Activated CD4-positive, alpha-beta T cell treated with anti-CD3 and anti-CD28 coated beads, Interleukin-2, amount 50 U/mL, for 24 hours (primary cell): ENCODE results near the gene KLF4.
A peak's percentile ranks its signal among the peaks of the same experiment; 100 is the strongest.
"Not testable (repeated sequence)": the region's sequence is repeated elsewhere in the genome, so short reads cannot be mapped to it uniquely, and the experiment has no call there.

Experiments used
- DNase-seq, 2 donors: peaks; one replicate each; pipeline ENCODE4 v3.0.0-alpha.2; 2020; ENCODE audit warnings: low read depth in 1 of 2, low spot score in 1 of 2

KLF4 gene

DNA sequence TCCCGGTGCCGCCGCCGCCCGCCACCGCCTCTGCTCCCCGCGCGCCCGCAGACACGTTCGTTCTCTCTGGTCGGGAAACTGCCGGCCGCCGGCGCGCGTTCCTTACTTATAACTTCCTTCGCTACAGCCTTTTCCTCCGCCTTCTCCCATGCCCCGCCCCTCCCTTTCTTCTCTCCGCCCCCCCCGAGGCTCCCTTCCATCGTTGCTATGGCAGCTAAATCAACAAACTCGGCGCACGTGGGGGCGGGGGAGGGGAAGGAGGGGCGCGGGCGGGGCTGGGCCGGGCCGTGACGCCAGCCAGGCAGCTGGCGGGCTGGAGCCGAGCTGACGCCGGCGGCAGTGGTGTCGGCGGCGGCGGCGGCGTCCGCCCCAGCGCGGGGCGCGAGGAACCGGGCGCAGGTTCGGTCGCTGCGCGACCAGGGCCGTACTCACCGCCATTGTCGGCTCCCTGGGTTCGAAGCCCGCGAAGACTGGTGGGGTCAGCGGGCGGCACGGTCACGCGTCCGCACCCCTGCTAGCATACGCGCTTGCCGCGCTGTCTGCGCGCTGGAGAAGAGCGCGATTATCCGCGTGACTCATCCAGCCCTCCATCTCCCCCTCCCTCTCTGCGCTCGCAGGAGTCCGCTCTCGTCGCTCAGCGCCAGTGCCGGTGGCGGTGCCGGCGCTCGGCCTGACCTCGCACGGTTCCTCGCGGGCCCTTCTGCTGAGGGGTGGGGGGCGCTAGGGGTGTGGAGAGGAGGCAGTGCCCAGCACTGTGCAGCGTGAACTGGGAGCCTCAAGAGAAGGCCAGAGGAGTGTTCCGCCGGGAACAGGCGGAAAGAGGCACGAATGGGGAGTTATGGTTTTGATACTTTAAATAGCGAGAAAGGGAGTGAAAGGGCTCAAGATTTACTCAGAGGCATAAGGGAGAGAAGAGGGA lies at the start of gene KLF4:
Gene KLF4 (minus strand): TSS at position 83 of the 919 bp plus-strand sequence. CDS start 597 bp downstream, outside the sequence.
- peak; percentile 12 to 50 for DNase-seq

DNA sequence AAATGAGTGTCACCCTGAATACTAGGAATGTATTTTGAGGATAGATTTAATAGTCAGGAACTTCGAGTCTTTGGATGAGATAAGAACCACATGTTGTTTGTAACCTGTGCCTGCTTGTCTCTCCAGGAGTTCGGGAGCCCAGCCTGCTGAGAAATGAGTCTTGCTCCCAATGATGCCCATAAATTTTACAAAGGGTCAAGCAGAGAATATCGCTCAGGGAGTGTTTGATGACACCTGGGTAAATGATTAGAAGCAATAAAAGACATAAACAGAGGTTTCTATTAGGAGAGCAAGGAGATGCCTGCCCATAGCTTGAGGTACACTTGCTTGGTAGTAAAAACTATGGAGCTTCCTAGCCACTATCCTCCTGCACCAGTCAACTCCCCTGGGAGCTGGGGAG lies 46.9 kb upstream of the KLF4 start:
- DNase-seq, result no peak

DNA sequence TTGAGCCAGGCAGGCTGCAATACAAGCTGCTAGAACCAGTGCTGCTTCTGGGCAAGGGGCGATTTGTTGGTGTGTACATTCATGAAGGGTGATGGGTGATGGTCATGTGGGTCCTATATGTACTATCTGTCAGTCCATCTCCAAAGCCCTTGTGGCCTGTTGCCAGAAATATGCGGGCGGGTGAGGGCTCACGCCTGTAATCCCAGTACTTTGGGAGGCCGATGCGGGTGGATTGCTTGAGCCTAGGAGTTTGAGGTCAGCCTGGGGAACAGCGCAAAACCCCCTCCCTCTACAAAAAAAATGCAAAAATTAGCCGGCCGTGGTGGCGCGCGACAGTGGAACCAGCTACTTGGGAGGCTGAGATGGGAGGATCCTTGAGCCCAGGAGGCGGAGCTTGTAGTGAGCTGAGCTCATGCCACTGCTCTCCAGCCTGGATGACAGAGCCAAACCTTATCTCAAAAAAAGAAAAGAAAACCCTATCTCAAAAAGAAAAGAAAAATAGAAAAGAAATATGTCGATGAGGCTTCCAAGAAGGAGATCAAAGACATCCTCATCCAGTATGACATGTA lies 45.0 kb upstream of the KLF4 start:
- no peak for DNase-seq

DNA sequence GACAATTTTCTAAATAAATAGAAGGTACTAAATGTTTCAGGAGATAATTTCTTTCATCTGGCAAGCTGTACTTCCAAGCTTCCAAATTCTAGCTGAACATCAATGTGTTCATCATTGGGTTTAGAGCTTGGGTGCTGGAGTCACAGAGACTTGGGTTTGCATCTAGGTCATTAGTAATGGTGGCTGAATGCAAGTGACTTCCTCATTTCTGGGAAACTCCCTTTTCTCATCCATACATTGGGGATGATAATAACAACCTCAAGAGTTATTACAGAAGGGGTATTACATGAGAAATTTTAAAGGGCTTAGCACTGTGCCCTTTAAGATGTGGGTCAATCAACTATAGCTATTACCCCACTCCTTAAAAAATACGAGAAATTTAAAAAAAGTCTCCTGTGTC lies 41.1 kb upstream of the KLF4 start:
- DNase-seq, result no peak

DNA sequence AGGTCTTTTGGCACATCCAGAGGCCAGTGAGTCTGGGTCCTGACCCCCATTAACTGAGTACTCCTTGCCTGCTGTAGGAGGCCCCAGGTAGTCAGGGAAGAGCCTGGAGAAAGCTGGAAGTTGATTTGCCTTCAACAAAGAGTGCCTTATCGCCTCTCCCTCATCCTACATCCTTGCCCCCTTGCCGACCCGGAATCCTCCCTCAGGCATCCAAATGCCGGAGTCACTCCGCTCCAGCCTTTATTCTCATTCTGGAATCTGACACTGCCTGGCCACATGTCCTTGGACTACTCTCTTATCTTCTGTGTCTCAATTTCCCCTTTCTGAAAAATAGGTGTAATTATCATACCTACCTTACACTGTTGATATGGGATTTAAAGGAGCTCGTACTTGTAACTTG lies 39.1 kb upstream of the KLF4 start:
- DNase-seq, result no peak

DNA sequence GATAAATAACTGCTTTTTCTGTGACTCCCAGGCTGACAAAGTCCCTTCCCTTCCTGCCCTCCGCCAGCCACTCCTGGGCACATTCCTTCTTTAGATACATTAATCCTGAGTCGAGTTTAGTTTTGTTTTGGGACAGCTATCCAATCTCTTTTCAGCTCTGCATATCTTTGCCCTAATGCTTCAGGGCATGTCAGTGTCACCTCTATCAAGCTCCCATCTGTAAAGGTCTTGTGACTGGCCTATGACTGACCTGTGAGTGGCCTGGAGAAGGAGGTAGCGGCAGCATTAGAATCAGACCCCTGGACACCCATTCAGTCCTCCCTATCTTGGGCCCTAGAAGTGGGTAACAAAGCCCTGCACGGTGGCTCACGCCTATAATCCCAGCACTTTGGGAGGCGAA lies 34.0 kb upstream of the KLF4 start:
- no peak for DNase-seq

DNA sequence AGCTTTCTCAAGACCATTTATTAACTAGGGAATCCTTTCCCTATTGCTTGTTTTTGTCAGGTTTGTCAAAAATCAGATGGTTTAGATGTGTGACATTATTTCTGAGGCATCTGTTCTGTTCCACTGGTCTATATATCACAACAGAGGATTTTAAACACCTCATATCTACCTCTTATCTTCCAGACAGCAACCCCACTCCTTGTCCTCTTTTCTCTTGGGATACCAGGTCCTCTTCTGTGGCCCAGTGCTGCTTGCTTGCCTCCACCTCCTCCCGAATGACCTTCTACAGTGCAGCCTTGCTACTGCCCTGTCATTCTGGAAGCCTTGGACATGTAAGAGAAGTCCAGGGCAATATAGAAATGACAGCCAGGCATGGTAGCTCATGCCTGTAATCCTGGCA lies 30.6 kb upstream of the KLF4 start:
- no peak for DNase-seq

DNA sequence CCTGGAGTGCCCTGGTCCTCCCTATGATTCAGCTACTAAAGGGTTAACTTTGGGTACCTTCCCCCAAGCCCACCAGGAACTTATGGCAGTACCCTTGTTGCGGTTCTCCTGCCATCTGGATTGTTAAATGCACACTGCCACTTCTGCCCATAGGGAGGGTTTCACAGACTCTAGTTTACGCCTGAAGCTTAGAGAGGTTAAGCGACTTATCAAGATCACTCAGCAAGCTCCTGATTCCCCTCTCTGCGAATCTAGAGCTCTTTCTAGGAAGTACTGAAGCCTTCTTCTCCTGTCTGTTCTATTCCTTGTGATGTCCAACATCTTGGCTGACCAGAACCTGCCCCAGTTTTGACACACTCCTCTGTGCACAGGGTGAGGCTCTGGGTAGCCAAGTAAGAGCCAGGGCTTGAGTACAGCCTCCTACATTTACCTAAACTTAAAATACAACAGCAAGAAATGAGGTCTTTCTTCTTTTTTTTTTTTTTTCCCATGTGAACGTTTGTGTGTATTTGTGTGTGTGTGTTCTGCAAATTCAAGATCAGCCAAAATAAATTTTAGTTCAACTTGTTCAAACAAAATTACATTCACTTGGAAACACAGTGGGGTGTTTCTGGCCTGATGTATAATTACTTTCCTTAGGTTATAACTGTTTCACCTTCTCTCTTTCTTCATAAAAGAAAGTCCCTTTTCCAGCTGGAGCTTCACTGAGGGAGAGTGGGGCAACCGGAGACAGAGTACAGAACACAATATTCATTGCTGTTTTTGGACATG lies 28.7 kb upstream of the KLF4 start:
- no peak for DNase-seq

DNA sequence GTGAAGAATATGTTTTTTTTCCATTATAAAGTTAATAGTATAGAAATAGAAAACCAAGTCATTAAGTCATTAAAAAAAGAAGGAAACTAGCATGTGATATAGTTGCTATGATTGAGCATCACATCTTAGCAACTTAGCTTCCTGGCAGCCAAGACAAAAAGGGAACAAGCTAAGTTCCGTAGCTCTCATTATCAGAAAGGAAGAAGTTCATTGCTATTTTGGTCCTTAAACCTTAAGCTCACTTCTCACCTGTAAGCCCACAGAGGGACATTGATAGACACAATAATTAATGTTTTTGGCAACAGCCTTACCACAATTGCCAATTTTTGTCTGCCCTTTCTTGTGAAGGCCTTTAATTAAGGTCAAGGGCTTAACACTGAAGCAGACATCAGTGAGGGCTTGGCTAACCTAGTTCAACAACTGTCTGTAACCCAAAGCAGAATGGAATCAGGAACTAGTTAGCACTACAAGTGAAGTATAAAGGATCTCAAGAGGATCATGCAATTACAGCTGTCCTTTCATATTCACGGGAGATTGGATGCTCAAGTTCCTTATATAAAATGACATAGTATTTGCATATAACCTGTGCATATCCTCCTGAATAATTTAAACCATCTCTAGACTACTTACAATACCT lies 24.0 kb upstream of the KLF4 start:
- no peak for DNase-seq

DNA sequence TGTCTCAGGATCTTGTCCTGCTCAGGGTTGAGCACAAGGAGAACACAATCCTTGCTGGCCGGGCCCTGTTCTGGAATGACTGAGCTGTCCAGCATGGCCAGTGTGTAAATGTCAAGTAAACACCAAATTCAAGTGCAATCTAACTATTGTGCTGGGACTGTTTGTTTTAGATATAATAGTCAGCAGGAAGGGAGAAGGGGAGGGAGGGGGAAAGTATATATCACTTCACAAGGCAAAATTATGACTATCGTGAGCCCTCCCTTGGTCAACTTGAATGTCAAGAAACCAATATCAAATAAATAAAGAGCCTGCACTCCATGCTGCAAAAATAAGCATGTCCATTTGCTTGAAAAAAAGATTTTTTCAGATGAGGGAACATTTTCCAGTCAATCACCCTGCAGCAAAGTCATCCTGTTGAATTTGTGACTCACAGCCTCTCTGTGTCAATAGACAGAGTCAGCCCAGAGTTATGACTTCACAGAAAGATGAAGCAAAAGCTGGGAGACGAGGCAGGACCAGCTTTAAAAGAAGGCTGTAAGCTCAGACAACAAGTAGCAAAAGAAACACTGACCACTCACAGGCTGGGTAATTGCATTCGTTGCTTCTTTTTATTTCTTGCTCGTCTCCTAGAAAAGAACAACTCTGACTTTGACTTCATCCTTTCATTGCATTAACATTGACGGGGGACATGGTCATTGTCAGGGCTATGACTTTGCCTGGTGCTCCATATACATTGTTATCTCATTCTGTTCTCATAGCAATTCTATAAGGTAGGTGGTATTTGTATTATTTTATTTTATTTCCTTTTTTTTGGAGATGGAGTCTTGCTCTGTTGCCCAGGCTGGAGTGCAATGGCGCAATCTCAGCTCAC lies 15.3 kb upstream of the KLF4 start:
- no peak for DNase-seq

DNA sequence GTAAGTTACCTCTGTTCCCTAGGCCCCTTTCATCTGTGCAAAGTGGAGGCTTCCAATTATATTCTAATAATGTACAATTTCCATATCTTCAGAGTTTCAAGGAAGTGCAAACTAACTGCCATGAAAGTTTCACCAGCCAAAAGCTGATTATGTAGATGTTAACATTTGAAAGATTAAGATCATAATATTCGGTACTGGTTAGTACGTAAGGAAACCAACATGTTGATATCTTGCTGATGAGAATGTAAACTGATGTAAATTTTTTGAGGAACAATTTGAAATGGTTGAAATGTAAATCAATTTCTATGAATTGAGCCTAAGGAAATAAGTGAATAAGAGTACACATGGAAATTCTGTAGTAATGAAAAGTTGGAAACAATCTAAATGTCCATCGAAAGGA lies 12.9 kb upstream of the KLF4 start:
- DNase-seq, result no peak

DNA sequence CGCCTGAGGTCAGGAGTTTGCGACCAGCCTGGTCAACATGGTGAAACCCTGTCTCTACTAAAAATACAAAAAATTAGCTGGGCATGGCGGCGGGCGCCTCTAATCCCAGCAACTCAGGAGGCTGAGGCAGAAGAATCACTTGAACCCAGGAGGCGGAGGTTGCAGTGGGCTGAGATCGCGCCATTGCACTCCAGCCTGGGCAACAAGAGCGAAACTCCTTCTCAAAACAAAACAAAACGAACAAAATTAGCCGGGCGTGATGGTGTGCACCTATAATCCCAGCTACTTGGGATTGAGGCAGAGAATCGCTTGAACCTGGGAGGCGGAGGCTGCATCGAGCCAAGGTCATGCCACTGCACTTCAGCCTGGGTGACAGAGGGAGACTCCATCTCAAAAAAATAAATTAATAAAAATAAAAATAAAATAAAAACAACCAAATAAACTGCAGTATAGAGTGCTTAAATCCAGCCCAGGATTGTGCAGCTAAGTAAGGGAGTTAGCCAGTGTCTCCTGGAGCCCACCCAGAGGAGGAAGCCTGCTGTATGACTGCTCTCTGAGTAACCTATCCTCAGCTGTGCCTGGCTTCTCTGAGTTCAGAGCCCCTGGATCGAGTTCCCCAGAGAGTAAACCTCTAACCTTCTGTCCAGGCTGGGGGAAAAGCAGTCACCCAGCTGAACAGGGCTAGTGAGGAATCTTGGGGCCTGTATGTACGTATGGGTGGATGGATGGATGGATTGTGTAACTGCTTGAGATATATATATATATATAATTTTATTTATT lies 11.0 kb upstream of the KLF4 start:
- DNase-seq, result not testable (repeated sequence)

DNA sequence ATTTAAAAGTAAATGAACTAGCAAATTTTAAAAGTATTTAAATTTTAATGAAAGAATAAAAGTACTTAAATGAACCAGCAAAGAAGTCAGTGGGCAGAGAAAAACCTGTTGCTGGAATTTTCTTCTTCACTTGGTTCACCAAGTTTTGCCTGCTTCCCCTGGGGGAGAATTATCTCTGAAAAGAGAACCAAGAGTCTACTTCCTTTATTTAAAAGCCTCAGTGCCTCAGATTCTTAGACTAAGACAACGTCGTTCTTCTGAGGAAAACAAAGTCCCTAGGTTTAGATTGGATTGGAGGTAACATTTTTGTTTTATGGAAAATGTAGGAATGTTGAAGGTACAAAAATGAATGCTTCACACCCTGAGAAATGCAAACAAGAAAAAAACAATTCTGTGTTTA lies 7.4 kb upstream of the KLF4 start:
- DNase-seq, result no peak

DNA sequence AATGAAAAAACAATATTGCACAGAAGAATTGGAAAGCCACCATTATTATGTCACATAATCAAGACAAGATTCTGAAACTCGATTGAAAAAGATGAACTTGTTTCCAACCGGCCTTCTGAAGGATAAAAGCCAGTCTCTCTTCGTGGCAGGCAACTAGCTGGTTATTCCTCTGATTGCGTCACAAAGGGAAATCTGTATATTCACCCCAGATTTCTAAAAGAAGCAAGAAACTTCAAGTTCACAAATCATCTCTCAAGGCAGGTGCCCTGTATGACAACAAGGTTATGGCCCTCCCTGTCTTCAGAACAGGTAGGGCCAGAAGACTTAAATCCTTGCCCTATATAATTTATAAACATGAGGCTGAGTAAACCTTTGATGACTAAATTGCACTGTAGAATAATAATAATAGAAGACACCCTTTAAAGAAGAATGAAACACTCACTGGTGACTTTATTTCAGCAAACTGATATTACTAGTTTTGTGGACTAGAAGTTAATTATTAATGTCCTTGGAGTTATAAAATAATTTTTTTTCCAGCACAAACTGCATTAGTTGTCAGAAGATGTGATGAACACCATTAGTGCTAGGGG lies 2.9 kb upstream of the KLF4 start:
- DNase-seq, result no peak

DNA sequence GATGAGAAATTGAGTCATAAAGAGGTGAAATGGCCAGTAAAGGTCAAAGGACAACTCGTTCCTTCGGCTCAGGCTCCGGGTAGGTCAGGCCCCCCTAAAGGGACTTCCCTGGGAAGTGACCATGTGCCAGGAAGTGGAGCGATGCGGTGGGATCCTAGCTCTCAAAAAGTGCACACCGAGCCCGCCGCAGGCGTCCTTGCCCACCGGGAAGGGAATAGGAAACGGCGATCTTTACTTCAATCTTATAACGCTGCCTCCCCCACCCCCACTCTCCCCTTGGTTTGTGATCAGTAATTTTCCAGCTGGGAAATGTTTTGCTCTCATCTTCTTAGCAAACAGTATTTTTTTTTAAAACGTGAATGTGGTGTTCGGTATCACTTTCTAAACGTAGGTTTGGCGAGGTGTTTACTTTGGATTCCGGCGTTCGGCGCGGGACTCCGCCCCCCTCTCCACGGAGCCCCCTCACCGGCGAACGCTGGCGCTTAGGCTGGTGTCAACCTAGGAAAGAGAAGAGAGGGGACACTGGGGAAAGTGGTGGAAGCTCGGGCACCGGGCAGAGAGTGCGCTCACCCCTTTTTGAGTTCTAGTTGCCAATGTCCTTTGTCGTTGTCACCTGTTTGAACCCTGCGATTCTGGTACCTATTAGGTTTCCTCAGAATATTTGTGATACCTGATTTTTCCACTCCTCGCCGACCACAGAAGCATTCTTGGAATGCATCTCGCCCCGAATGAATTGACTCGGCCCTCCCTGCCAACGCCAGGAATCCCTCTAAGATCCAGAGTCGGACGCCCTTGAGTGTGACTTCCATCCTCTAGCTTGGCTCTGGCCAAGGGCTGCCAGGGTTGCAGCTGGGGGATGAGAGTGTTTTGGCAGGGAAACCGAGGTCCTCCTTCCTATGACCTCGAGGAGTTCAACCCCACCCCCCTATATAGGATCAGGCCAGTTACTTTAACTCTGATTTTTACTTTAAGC lies 1.8 kb upstream of the KLF4 start:
- no peak for DNase-seq

DNA sequence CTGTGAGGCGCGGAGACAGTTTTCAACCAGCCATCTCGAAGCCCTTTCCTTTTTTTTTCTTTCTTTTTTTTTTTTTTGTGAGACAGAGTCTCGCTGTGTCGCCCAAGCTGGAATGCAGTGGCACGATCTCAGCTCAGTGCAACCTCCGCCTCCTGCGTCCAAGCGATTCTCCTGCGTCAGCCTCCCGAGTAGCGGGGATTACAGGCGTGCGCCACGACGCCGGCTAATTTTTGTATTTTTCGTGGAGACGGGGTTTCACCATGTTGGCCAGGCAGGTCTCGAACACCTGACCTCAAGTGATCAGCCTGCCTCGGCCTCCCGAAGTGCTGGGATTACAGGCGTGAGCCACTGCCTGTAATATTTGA lies 1.0 kb upstream of the KLF4 start:
- DNase-seq, result not testable (repeated sequence)

DNA sequence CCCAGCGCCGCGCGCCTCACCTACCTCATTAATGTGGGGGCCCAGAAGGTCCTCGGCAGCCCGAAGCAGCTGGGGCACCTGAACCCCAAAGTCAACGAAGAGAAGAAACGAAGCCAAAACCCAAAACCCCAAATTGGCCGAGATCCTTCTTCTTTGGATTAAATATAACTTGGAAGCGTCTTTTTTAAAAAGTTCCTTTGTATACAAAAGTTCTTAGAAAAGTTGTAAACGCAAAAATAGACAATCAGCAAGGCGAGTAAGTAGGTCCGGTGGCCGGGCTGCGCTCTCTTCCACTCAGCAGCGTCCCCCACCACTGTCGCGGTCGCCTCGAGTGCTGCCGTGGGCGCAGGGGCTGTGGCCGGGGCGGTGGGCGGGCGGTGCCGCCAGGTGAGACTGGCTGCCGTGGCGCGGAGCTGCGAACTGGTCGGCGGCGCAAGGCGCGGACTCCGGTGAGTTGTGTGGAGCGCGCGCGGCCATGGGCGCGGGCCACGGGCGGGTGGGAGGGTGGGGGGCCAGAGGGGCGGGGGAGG lies 360 bp downstream of the KLF4 start:
- DNase-seq, result no peak
